Lung (tissue), 12 donors: Measurements from ENCODE around the gene KLLN. TPM values are rescaled to one million over a fixed set of nuclear protein-coding genes. Genes with fewer than 3 reads are reported as not detected.
"Not testable (repeated sequence)": the region's sequence is repeated elsewhere in the genome, so short reads cannot be mapped to it uniquely, and the experiment has no call there.

Source experiments
- ATAC-seq: fragments of 200-7000 bp; cut with Tn5 transposase; one replicate; pipeline ENCODE4 v1.9.1; 2020; ENCODE audit warnings: moderate number of reproducible peaks; ENCODE audit not compliant: insufficient read depth, low FRiP score
- DNase-seq, 3 donors: peaks; one replicate each; pipeline ENCODE4 v3.0.0-alpha.2; 2013 to 2017
- H3K27ac ChIP-seq, 2 donors: one replicate each; pipeline ENCODE4 v1.5.1; 2013; ENCODE audit warnings: mild to moderate bottlenecking in 2 of 2, moderate library complexity in 2 of 2, control low read depth in 1 of 2, inconsistent platforms in 1 of 2, low read depth in 1 of 2, low read length in 1 of 2
- H3K27me3 ChIP-seq, 3 donors: one replicate each; pipeline ENCODE4 v1.5.1; 2013; ENCODE audit warnings: low read length in 2 of 3; ENCODE audit not compliant: control insufficient read depth in 3 of 3, insufficient read depth in 3 of 3
- H3K36me3 ChIP-seq, 4 donors: one replicate each; pipeline ENCODE4 v1.5.1; 2013; ENCODE audit warnings: low read length in 4 of 4, mild to moderate bottlenecking in 1 of 4, moderate library complexity in 1 of 4; ENCODE audit not compliant: control insufficient read depth in 4 of 4, insufficient read depth in 4 of 4
- H3K4me1 ChIP-seq, 5 donors: one replicate each; pipeline ENCODE4 v1.5.1; 2013; ENCODE audit warnings: low read length in 5 of 5, mild to moderate bottlenecking in 2 of 5, moderate library complexity in 1 of 5; ENCODE audit not compliant: control insufficient read depth in 5 of 5, insufficient read depth in 5 of 5
- H3K4me3 ChIP-seq: one replicate; pipeline ENCODE4 v1.5.1; 2013; ENCODE audit warnings: mild to moderate bottlenecking, control low read depth, moderate library complexity
- H3K9ac ChIP-seq, 2 donors: one replicate each; pipeline ENCODE4 v1.5.1; 2013; ENCODE audit warnings: low read length in 2 of 2, control low read depth in 1 of 2; ENCODE audit not compliant: insufficient read depth in 1 of 2
- H3K9me3 ChIP-seq, 4 donors: one replicate each; pipeline ENCODE4 v1.5.1; 2013; ENCODE audit warnings: low read length in 3 of 4, mild to moderate bottlenecking in 1 of 4, moderate library complexity in 1 of 4; ENCODE audit not compliant: control insufficient read depth in 4 of 4, insufficient read depth in 3 of 4
- whole genome bisulfite sequencing, 2 donors: extraction: QIAGEN DNeasy Blood & Tissue Kit; methylation state at CpG; one replicate each; pipeline ENCODE4 v1.1.7; 2013; 5-methylcytosine and 5-hydroxymethylcytosine counted together
- polyA plus RNA-seq, 2 donors: library from polyadenylated mRNA; stranded (reverse); fragments of 200-250 nt; gene quantifications; one replicate each; pipeline ENCODE4 v1.2.1, GENCODE V29; 2013
- total RNA-seq, 2 donors: library from RNA; depleted of rRNA in 1 of 2; stranded (reverse); fragments of >200 nt in 1 of 2; gene quantifications; one replicate each; pipeline ENCODE4 v1.2.1, GENCODE V29; 2014 to 2021
- TF ChIP-seq, protein P1 (sequence below): IDR thresholded peaks from 2 replicates; pipeline ENCODE4 v1.5.1; 2012; ENCODE audit warnings: mild to moderate bottlenecking; ENCODE audit errors: control extremely low read depth, extremely low read depth
- donor health status: control.
- donor health status: control.
- donor health status: Bipolar disorder and iron deficiency.
- donor health status: healthy.
- donor health status: DM: yes; HTN: yes; CAD: no.

KLLN gene
- total and polyA plus RNA-seq, 4 donors: 0.14 to 1.5 (median 0.86) TPM

GRCh38 chr10:87852089-87852488, 11.2 kb downstream of the KLLN start:
- WGBS, 2 donors: 95 to 96% methylated on average over 1 of the region's 1 CpG
- no peaks in the 10 kb centered on the region for H3K4me1 ChIP-seq
- no peak for ATAC-seq

GRCh38 chr10:87850742-87851205, 12.6 kb downstream of the KLLN start:
- H3K9me3 ChIP-seq: no peaks in the 10 kb centered on the region
- peak; percentile 58 for ATAC-seq
- TF ChIP-seq, protein P1, sequence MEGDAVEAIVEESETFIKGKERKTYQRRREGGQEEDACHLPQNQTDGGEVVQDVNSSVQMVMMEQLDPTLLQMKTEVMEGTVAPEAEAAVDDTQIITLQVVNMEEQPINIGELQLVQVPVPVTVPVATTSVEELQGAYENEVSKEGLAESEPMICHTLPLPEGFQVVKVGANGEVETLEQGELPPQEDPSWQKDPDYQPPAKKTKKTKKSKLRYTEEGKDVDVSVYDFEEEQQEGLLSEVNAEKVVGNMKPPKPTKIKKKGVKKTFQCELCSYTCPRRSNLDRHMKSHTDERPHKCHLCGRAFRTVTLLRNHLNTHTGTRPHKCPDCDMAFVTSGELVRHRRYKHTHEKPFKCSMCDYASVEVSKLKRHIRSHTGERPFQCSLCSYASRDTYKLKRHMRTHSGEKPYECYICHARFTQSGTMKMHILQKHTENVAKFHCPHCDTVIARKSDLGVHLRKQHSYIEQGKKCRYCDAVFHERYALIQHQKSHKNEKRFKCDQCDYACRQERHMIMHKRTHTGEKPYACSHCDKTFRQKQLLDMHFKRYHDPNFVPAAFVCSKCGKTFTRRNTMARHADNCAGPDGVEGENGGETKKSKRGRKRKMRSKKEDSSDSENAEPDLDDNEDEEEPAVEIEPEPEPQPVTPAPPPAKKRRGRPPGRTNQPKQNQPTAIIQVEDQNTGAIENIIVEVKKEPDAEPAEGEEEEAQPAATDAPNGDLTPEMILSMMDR: peak; percentile 66
- H3K36me3 ChIP-seq: no peaks in the 10 kb centered on the region
- 13 to 17% methylated on average over 5 of the region's 5 CpGs for WGBS, 2 donors
- DNase-seq: peak; percentile 67 to 86 (median 83)
- no peak overlapping the region for H3K4me3 ChIP-seq
- H3K9ac ChIP-seq: no peak overlapping the region
- H3K27ac ChIP-seq: no peak overlapping the region
- H3K27me3 ChIP-seq: no peaks in the 10 kb centered on the region
- H3K4me1 ChIP-seq: no peaks in the 10 kb centered on the region

More at GRCh38 chr10:87852089-87852488, 11.2 kb downstream of the KLLN start:
- Histone ChIP-seq H3K9ac (no peak overlapping the region), H3K9me3 (no peaks in the 10 kb centered on the region), H3K4me3 (no peak overlapping the region), H3K27ac (no peak overlapping the region), H3K36me3 (no peaks in the 10 kb centered on the region), H3K27me3 (no peaks in the 10 kb centered on the region)
- DNase-seq: no peak
- TF ChIP-seq, protein P1: no peak

- H3K9ac ChIP-seq: no peak overlapping the region
- ATAC-seq (no peak), DNase-seq (no peak)
- no peaks in the 10 kb centered on the region for H3K4me1 ChIP-seq
- TF ChIP-seq, protein P1: no peak
- H3K4me3 ChIP-seq: no peak overlapping the region
- H3K36me3 ChIP-seq: no peaks in the 10 kb centered on the region
- no peaks in the 10 kb centered on the region for H3K27me3 ChIP-seq
- H3K9me3 ChIP-seq: no peaks in the 10 kb centered on the region
- H3K27ac ChIP-seq: no peak overlapping the region
Measured at GRCh38 chr10:87849001-87849400, 14.3 kb downstream of the KLLN start.

GRCh38 chr10:87847550-87847949, 15.8 kb downstream of the KLLN start:
- Histone ChIP-seq H3K36me3 (no peaks in the 10 kb centered on the region), H3K4me1 (no peaks in the 10 kb centered on the region), H3K9ac (no peak overlapping the region), H3K9me3 (no peaks in the 10 kb centered on the region), H3K4me3 (no peak overlapping the region), H3K27me3 (no peaks in the 10 kb centered on the region), H3K27ac (no peak overlapping the region)
- TF ChIP-seq, protein P1: no peak
- no peak for DNase-seq
- no peak for ATAC-seq

- H3K27me3 ChIP-seq, H3K4me3 ChIP-seq, H3K9ac ChIP-seq, H3K27ac ChIP-seq, H3K4me1 ChIP-seq, H3K9me3 ChIP-seq, H3K36me3 ChIP-seq, ATAC-seq, DNase-seq: not testable (repeated sequence)
- WGBS, 2 donors: 69 to 78% methylated on average over 8 of the region's 8 CpGs
Measured at GRCh38 chr10:87846711-87847110, 16.6 kb downstream of the KLLN start.
